Measurements from ENCODE around the gene DGKB.

DNA sequence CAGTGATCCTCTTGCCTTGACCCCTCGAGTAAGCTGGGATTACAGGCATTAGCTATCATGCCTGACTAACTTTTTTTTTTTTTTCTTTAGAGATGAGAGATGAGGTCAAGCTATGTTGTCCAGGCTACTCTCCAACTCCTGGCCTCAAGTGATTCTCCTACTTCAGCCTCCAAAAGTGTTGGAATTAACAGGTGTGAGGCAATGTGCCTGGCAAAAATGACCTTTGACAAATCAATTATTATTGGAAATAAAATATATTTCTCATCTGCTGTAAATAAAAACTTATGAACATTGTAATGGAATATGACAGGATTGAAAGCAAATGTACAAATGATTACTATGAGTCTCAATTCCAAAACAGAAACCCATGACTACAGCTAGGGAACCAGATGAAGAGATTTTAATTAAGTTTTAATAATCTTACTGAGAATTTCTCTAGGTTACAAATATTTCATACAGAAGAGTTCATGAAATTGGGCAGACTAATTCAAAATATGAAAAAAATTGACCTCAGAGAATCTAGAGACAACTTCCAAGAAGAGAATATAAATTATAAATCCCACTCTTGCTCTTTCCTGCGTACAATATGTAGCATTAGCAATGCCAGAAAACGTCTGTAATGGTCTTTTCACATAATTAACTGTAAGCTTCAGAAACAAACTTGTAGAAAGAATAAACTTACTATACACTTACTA lies 414.7 kb downstream of the DGKB start:
- TF ChIP-seq, protein P1, sequence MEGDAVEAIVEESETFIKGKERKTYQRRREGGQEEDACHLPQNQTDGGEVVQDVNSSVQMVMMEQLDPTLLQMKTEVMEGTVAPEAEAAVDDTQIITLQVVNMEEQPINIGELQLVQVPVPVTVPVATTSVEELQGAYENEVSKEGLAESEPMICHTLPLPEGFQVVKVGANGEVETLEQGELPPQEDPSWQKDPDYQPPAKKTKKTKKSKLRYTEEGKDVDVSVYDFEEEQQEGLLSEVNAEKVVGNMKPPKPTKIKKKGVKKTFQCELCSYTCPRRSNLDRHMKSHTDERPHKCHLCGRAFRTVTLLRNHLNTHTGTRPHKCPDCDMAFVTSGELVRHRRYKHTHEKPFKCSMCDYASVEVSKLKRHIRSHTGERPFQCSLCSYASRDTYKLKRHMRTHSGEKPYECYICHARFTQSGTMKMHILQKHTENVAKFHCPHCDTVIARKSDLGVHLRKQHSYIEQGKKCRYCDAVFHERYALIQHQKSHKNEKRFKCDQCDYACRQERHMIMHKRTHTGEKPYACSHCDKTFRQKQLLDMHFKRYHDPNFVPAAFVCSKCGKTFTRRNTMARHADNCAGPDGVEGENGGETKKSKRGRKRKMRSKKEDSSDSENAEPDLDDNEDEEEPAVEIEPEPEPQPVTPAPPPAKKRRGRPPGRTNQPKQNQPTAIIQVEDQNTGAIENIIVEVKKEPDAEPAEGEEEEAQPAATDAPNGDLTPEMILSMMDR (IDR thresholded peaks at IDR 0.05; ENCODE audit: poor library complexity), result no peak
- no peak for TF ChIP-seq EZH2 (IDR thresholded peaks at IDR 0.05; ENCODE audit: borderline replicate concordance)
